OCI-LY7 (cell line): ENCODE data around the gene SUCLG1. TPM values are rescaled to one million over a fixed set of nuclear protein-coding genes. Genes with fewer than 3 reads are reported as not detected.
"Not testable (repeated sequence)": the region's sequence is repeated elsewhere in the genome, so short reads cannot be mapped to it uniquely, and the experiment has no call there.

ENCODE experiments used
- BruUV-seq: library from RNA; stranded (reverse); fragments of 400-500 nt; replicated peaks from 2 replicates; lab custom pipeline; 2021; lab: Mats Ljungman, UMichigan
- CTCF ChIA-PET: fragments of 300-600 bp; sonication (Branson Sonifier 250); formaldehyde crosslinking; loops from one replicate; lab custom pipeline; 2022; ENCODE audit warnings: antibody characterized with exemption; ENCODE audit not compliant: unreplicated experiment; lab: Charles Lee
- POLR2A ChIA-PET: fragments of 300-600 bp; sonication (Branson Sonifier 250); formaldehyde crosslinking; loops from one replicate; lab custom pipeline; 2022; ENCODE audit warnings: antibody characterized with exemption; lab: Charles Lee
- DNase-seq: peaks from one replicate; pipeline ENCODE4 v3.0.0-alpha.2; 2015; ENCODE audit warnings: low spot score
- H2AFZ ChIP-seq: fragments of 200-600 bp; sonication (generic), shearing (Covaris generic); 2 replicates; pipeline ENCODE4 v1.6.1; 2014; ENCODE audit warnings: mild to moderate bottlenecking, antibody characterized with exemption, low read length, moderate library complexity
- H3K27ac ChIP-seq: fragments of 200-600 bp; sonication (generic); 2 replicates; pipeline ENCODE4 v1.5.1; 2014; ENCODE audit warnings: mixed run types, low read depth, mild to moderate bottlenecking, moderate library complexity, low read length, inconsistent platforms; ENCODE audit not compliant: poor library complexity, severe bottlenecking
- H3K36me3 ChIP-seq: fragments of 200-600 bp; sonication (generic); 2 replicates; pipeline ENCODE4 v1.6.1; 2014; ENCODE audit warnings: mild to moderate bottlenecking, antibody characterized with exemption, low read length, moderate library complexity, mixed read lengths; ENCODE audit not compliant: insufficient read depth
- H3K4me1 ChIP-seq: fragments of 200-600 bp; sonication (generic); 2 replicates; pipeline ENCODE4 v1.5.1; 2014; ENCODE audit warnings: mild to moderate bottlenecking, low read length; ENCODE audit not compliant: insufficient read depth, poor library complexity, severe bottlenecking
- H3K4me2 ChIP-seq: fragments of 200-600 bp; sonication (generic); 2 replicates; pipeline ENCODE4 v1.6.1; 2014; ENCODE audit warnings: mild to moderate bottlenecking, low read length
- H3K4me3 ChIP-seq: fragments of 200-600 bp; sonication (generic); 2 replicates; pipeline ENCODE4 v1.5.1; 2014; ENCODE audit warnings: mild to moderate bottlenecking, low read depth, low read length; ENCODE audit not compliant: poor library complexity, severe bottlenecking
- H3K79me2 ChIP-seq: fragments of 200-600 bp; sonication (generic); 2 replicates; pipeline ENCODE4 v1.6.1; 2016; ENCODE audit warnings: low read depth, mild to moderate bottlenecking, low read length, moderate library complexity, mixed read lengths; ENCODE audit not compliant: insufficient read depth
- H3K9me2 ChIP-seq: fragments of 200-600 bp; sonication (generic); 2 replicates; pipeline ENCODE4 v1.6.1; 2016; ENCODE audit warnings: mild to moderate bottlenecking, low read length, mixed read lengths; ENCODE audit not compliant: insufficient read depth
- H3K9me3 ChIP-seq: fragments of 200-600 bp; sonication (generic); 2 replicates; pipeline ENCODE4 v1.6.1; 2014; ENCODE audit warnings: mild to moderate bottlenecking, mixed run types, low read length, mixed read lengths
- H4K20me1 ChIP-seq: fragments of 200-600 bp; sonication (generic); 2 replicates; pipeline ENCODE4 v1.6.1; 2014; ENCODE audit warnings: mild to moderate bottlenecking, antibody characterized with exemption, low read length, moderate library complexity, mixed read lengths; ENCODE audit not compliant: insufficient read depth
- CTCF ChIP-seq: fragments of 200-600 bp; sonication (generic); conservative IDR thresholded peaks from 2 replicates; pipeline ENCODE4 v1.5.1; 2014; ENCODE audit warnings: mild to moderate bottlenecking, antibody characterized with exemption, low read length, moderate library complexity, mixed read lengths
- EZH2phosphoT487 ChIP-seq: fragments of 200-600 bp; sonication (generic); IDR thresholded peaks from 2 replicates; pipeline ENCODE4 v1.6.1; 2018; ENCODE audit warnings: low read depth, borderline replicate concordance, mild to moderate bottlenecking, mixed run types, antibody characterized with exemption, low read length, moderate library complexity, mixed read lengths
- intact Hi-C: fragments of 100-400 bp; cut with micrococcal nuclease; formaldehyde crosslinking; loops from one replicate; pipeline ENCODE4 v1.10.0; 2022; ENCODE audit not compliant: unreplicated experiment
- total RNA-seq, 2 experiments: library from RNA; depleted of rRNA in 1 of 2; stranded (reverse); fragments of >200 nt in 1 of 2; shearing (Covaris generic) in 1 of 2; gene quantifications; 2 replicates each; pipeline ENCODE4 v1.2.3, GENCODE V29; 2014 to 2022

The SUCLG1 gene
- total RNA-seq, 2 experiments from 2014 or later = 50.6 to 66.4 TPM

- no peaks in the 10 kb centered on the region for H3K9me2 ChIP-seq
- CTCF ChIA-PET = no interaction called here
- H3K4me1 ChIP-seq = no peaks in the 10 kb centered on the region
- no peaks in the 10 kb centered on the region for H3K79me2 ChIP-seq
- DNase-seq = no peak
- H3K4me2 ChIP-seq = no peak overlapping the region
- no peaks in the 10 kb centered on the region for H3K9me3 ChIP-seq
- TF ChIP-seq CTCF = no peak
- no peak for TF ChIP-seq EZH2phosphoT487
- no peak overlapping the region for H2AFZ ChIP-seq
- intact Hi-C loops = no loop called here
- H3K4me3 ChIP-seq = no peak overlapping the region
- no TSS peak for BruUV-seq
- peaks cover 7% of the 10 kb centered on the region for H3K36me3 ChIP-seq
- H4K20me1 ChIP-seq = no peaks in the 10 kb centered on the region
- POLR2A ChIA-PET = no interaction called here
- no peak overlapping the region for H3K27ac ChIP-seq
These were observed 41.5 kb downstream of the SUCLG1 start for GRCh38 chr2:84417453-84418145.

GRCh38 chr2:84409531-84409930, 49.5 kb downstream of the SUCLG1 start:
- Histone ChIP-seq H3K36me3 (no peaks in the 10 kb centered on the region), H3K4me3 (no peak overlapping the region), H3K4me1 (no peaks in the 10 kb centered on the region), H4K20me1 (no peaks in the 10 kb centered on the region), H3K4me2 (no peak overlapping the region), H3K79me2 (no peaks in the 10 kb centered on the region), H3K9me2 (no peaks in the 10 kb centered on the region), H3K9me3 (no peaks in the 10 kb centered on the region), H3K27ac (no peak overlapping the region), H2AFZ (no peak overlapping the region)
- no peak for DNase-seq
- BruUV-seq = no TSS peak
- TF ChIP-seq EZH2phosphoT487 (no peak), CTCF (no peak)
- ChIA-PET CTCF (no interaction called here), POLR2A (no interaction called here)
- intact Hi-C loops = no loop called here

DNA sequence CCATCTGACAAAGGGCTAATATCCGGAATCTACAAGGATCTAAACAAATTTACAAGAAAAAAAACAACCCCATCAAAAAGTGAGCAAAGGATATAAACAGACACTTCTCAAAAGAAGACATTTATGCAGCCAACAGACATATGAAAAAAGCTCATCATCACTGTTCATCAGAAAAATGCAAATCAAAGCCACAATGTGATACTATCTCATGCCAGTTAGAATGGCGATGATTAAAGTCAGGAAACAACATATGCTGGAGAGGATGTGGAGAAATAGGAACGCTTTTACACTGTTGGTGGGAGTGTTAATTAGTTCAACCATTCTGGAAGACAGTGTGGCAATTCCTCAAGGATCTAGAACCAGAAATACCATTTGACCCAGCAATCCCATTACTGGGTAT, 57.0 kb downstream of the SUCLG1 start:
- BruUV-seq, H3K36me3 ChIP-seq, H3K4me2 ChIP-seq, H3K79me2 ChIP-seq, intact Hi-C loops, H3K9me3 ChIP-seq, H4K20me1 ChIP-seq, H2AFZ ChIP-seq, POLR2A ChIA-PET, H3K4me1 ChIP-seq, DNase-seq, H3K9me2 ChIP-seq, H3K4me3 ChIP-seq, CTCF ChIA-PET, H3K27ac ChIP-seq: not testable (repeated sequence)

DNA sequence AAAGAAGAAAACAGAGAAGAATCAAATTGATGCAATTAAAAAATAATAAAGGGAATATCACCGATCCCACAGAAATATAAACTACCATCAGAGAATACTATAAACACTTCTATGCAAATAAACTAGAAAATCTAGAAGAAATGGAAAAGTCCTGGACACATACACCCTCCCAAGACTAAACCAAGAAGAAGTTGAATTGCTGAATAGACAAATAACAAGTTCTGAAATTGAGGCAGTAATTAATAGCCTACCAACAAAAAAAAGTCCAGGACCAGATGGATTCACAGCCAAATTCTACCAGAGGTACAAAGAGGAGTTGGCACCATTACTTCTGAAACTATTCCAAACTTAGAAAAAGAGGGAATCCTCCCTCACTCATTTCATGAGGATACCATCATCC, 59.2 kb downstream of the SUCLG1 start:
- CTCF ChIA-PET, BruUV-seq: not testable (repeated sequence)

More for the DNA sequence above, 59.2 kb downstream of the SUCLG1 start:
- H3K36me3 ChIP-seq, H2AFZ ChIP-seq, H3K79me2 ChIP-seq, H3K9me2 ChIP-seq, POLR2A ChIA-PET, H4K20me1 ChIP-seq, intact Hi-C loops, H3K4me1 ChIP-seq, H3K4me3 ChIP-seq, H3K4me2 ChIP-seq, DNase-seq, H3K9me3 ChIP-seq, H3K27ac ChIP-seq: not testable (repeated sequence)
